GM04503 (cell line): ENCODE measurements around the gene MPC1.
"Not testable (repeated sequence)": the region's sequence is repeated elsewhere in the genome, so short reads cannot be mapped to it uniquely, and the experiment has no call there.

Experiments used
- DNase-seq: peaks from one replicate; pipeline ENCODE4 v3.0.0-alpha.2; 2012; ENCODE audit warnings: low read depth

The MPC1 gene

GRCh38 chr6:166379800-166380199, 2.9 kb downstream of the MPC1 start:
- DNase-seq: no peak

GRCh38 chr6:166379103-166379586, 3.6 kb downstream of the MPC1 start:
- no peak for DNase-seq

- no peak for DNase-seq
Observed at GRCh38 chr6:166377721-166378120, 5.0 kb downstream of the MPC1 start.

- no peak for DNase-seq
Observed at GRCh38 chr6:166375013-166375412, 7.7 kb downstream of the MPC1 start.

GRCh38 chr6:166370489-166370888, 12.3 kb downstream of the MPC1 start:
- DNase-seq: no peak

GRCh38 chr6:166369782-166370181, 13.0 kb downstream of the MPC1 start:
- DNase-seq: no peak

- DNase-seq: no peak
Observed at GRCh38 chr6:166366921-166367320, 15.8 kb downstream of the MPC1 start.

GRCh38 chr6:166365806-166366205, 16.9 kb downstream of the MPC1 start:
- no peak for DNase-seq

- DNase-seq: peak; percentile 25
Observed at GRCh38 chr6:166365221-166365620, 17.5 kb downstream of the MPC1 start.

- no peak for DNase-seq
Observed at GRCh38 chr6:166364456-166364855, 18.3 kb downstream of the MPC1 start.

- not testable (repeated sequence) for DNase-seq
Observed at GRCh38 chr6:166362427-166362826, 20.3 kb downstream of the MPC1 start.

GRCh38 chr6:166361077-166361429, 21.7 kb downstream of the MPC1 start:
- DNase-seq: no peak

GRCh38 chr6:166360243-166361076, 22.3 kb downstream of the MPC1 start:
- DNase-seq: no peak

GRCh38 chr6:166355552-166355951, 27.2 kb downstream of the MPC1 start:
- DNase-seq: no peak

GRCh38 chr6:166354965-166355364, 27.8 kb downstream of the MPC1 start:
- DNase-seq: no peak

GRCh38 chr6:166354143-166354542, 28.6 kb downstream of the MPC1 start:
- no peak for DNase-seq

GRCh38 chr6:166353507-166353906, 29.2 kb downstream of the MPC1 start:
- no peak for DNase-seq

- DNase-seq: no peak
Observed at GRCh38 chr6:166352923-166353322, 29.8 kb downstream of the MPC1 start.

- DNase-seq: no peak
Observed at GRCh38 chr6:166351715-166352285, 30.9 kb downstream of the MPC1 start.

GRCh38 chr6:166348305-166348949, 34.3 kb downstream of the MPC1 start:
- DNase-seq: no peak

GRCh38 chr6:166346965-166347364, 35.8 kb downstream of the MPC1 start:
- no peak for DNase-seq

GRCh38 chr6:166346449-166346848, 36.3 kb downstream of the MPC1 start:
- DNase-seq: no peak

- not testable (repeated sequence) for DNase-seq
Observed at GRCh38 chr6:166345672-166346071, 37.1 kb downstream of the MPC1 start.
